Testis (tissue), 2 donors: ENCODE data around the gene RHOB.

ENCODE experiments used
- CTCF ChIP-seq, 3 experiments: fragments of 450-650 bp in 2 of 3; fragments of 200-600 bp in 1 of 3; sonication (generic) in 1 of 3; IDR thresholded peaks; one replicate each; pipeline ENCODE4 v1.5.1; 2016 to 2019; ENCODE audit warnings: antibody characterized with exemption in 3 of 3, mild to moderate bottlenecking in 2 of 3, moderate library complexity in 1 of 3
- POLR2A ChIP-seq: fragments of 450-650 bp; IDR thresholded peaks from one replicate; pipeline ENCODE4 v1.6.1; 2017; ENCODE audit warnings: antibody characterized with exemption, mild to moderate bottlenecking, moderate library complexity

GRCh38 chr2:20471902-20472559 is 25.2 kb downstream of the RHOB start:
- no peak for TF ChIP-seq CTCF (IDR thresholded peaks at IDR 0.05)
- TF ChIP-seq POLR2A, result no peak
